ENCODE results near the gene GTF2E1.
A peak's percentile ranks its signal among the peaks of the same experiment; 100 is the strongest.
"Not testable (repeated sequence)": the region's sequence is repeated elsewhere in the genome, so short reads cannot be mapped to it uniquely, and the experiment has no call there.

The GTF2E1 gene

GRCh38 chr3:120758551-120758950, 16.0 kb downstream of the GTF2E1 start:
- FAIRE-seq: not testable (repeated sequence)

- no peak for FAIRE-seq
These were observed 20.1 kb downstream of the GTF2E1 start for GRCh38 chr3:120762615-120763014.

- FAIRE-seq: no peak
These were observed 21.1 kb downstream of the GTF2E1 start for GRCh38 chr3:120763601-120764000.

- FAIRE-seq: no peak
These were observed 21.7 kb downstream of the GTF2E1 start for GRCh38 chr3:120764206-120764605.

- no peak for FAIRE-seq
These were observed 23.4 kb downstream of the GTF2E1 start for GRCh38 chr3:120765830-120766493.

- FAIRE-seq: no peak
These were observed 24.0 kb downstream of the GTF2E1 start for GRCh38 chr3:120766576-120766975.

GRCh38 chr3:120767106-120767505, 24.6 kb downstream of the GTF2E1 start:
- FAIRE-seq: no peak

- FAIRE-seq: no peak
These were observed 26.9 kb downstream of the GTF2E1 start for GRCh38 chr3:120769436-120769835.

- FAIRE-seq: no peak
These were observed 28.3 kb downstream of the GTF2E1 start for GRCh38 chr3:120770891-120771290.

GRCh38 chr3:120772081-120772480, 29.5 kb downstream of the GTF2E1 start:
- no peak for FAIRE-seq

- no peak for FAIRE-seq
These were observed 31.4 kb downstream of the GTF2E1 start for GRCh38 chr3:120773932-120774331.

- no peak for FAIRE-seq
These were observed 32.9 kb downstream of the GTF2E1 start for GRCh38 chr3:120775411-120775810.

- FAIRE-seq: no peak
These were observed 36.2 kb downstream of the GTF2E1 start for GRCh38 chr3:120778776-120779175.

GRCh38 chr3:120780977-120781376, 38.4 kb downstream of the GTF2E1 start:
- FAIRE-seq: no peak

- not testable (repeated sequence) for FAIRE-seq
These were observed 43.3 kb downstream of the GTF2E1 start for GRCh38 chr3:120785832-120786231.

- FAIRE-seq: no peak
These were observed 48.5 kb downstream of the GTF2E1 start for GRCh38 chr3:120791010-120791409.

- no peak for FAIRE-seq
These were observed 49.4 kb downstream of the GTF2E1 start for GRCh38 chr3:120791913-120792312.

- no peak for FAIRE-seq
These were observed 51.1 kb downstream of the GTF2E1 start for GRCh38 chr3:120793601-120794000.

GRCh38 chr3:120795017-120795648, 52.6 kb downstream of the GTF2E1 start:
- peak; percentile 55 for FAIRE-seq

GRCh38 chr3:120795959-120796358, 53.4 kb downstream of the GTF2E1 start:
- no peak for FAIRE-seq

GRCh38 chr3:120796976-120797375, 54.4 kb downstream of the GTF2E1 start:
- FAIRE-seq: no peak

- FAIRE-seq: no peak
These were observed 55.3 kb downstream of the GTF2E1 start for GRCh38 chr3:120797857-120798256.

- no peak for FAIRE-seq
These were observed 55.8 kb downstream of the GTF2E1 start for GRCh38 chr3:120798346-120798745.

- FAIRE-seq: no peak
These were observed 58.1 kb downstream of the GTF2E1 start for GRCh38 chr3:120800625-120801024.

GRCh38 chr3:120801484-120801883, 58.9 kb downstream of the GTF2E1 start:
- no peak for FAIRE-seq
